ENCODE results near the gene SLC25A33. TPM values are rescaled to one million over a fixed set of nuclear protein-coding genes. Genes with fewer than 3 reads are reported as not detected.
A peak's percentile ranks its signal among the peaks of the same experiment; 100 is the strongest.

SLC25A33 gene
- polyA plus RNA-seq, 1 donor from 2014 or later: 19.1 TPM

- Histone ChIP-seq H4K20me1 (ENCODE audit: insufficient read depth) (no peaks in the 10 kb centered on the region), H3K27ac (ENCODE audit: low read length) (peak overlapping the region; percentile 65), H3K36me3 (ENCODE audit: insufficient read depth, low read length) (no peaks in the 10 kb centered on the region), H2AFZ (ENCODE audit: low read depth, low read length) (peak overlapping the region; percentile 65), H3K4me3 (ENCODE audit: low read length) (peak overlapping the region; percentile 97), H3K27me3 (ENCODE audit: insufficient read depth, low read depth, low read length) (no peaks in the 10 kb centered on the region), H3K9ac (ENCODE audit: low read length) (peak overlapping the region; percentile 81), H3K9me3 (ENCODE audit: low read length) (no peaks in the 10 kb centered on the region), H3K9me2 (ENCODE audit: insufficient read depth, low read length) (no peaks in the 10 kb centered on the region), H3K79me2 (replicated peaks; ENCODE audit: insufficient read depth, low read length) (peaks cover 29% of the 10 kb centered on the region), H3K4me2 (ENCODE audit: low read length) (peak overlapping the region; percentile 82), H3F3A (ENCODE audit: insufficient read depth, low read length, poor library complexity, severe bottlenecking) (no peaks in the 10 kb centered on the region)
- peak; percentile 59 for TF ChIP-seq MXI1 (conservative IDR thresholded peaks at IDR 0.05; ENCODE audit: poor library complexity, severe bottlenecking)
- TF ChIP-seq CTCF (IDR thresholded peaks at IDR 0.05; ENCODE audit: poor library complexity, severe bottlenecking): peak; percentile 10
- TF ChIP-seq POLR2AphosphoS5 (IDR thresholded peaks at IDR 0.05): no peak
Observed at GRCh38 chr1:9539829-9540550, 725 bp downstream of the SLC25A33 start.

- TF ChIP-seq CTCF (IDR thresholded peaks at IDR 0.05; ENCODE audit: poor library complexity, severe bottlenecking) (no peak), EP300 (conservative IDR thresholded peaks at IDR 0.05; ENCODE audit: poor library complexity, severe bottlenecking) (no peak), SMC3 (conservative IDR thresholded peaks at IDR 0.05; ENCODE audit: poor library complexity) (no peak)
- H3K79me2 ChIP-seq (replicated peaks; ENCODE audit: insufficient read depth, low read length): peaks cover 29% of the 10 kb centered on the region
- H3K27ac ChIP-seq (ENCODE audit: low read length): no peak overlapping the region
Observed at GRCh38 chr1:9542430-9542829, 3.2 kb downstream of the SLC25A33 start.

GRCh38 chr1:9544926-9545325 is 5.7 kb downstream of the SLC25A33 start:
- Histone ChIP-seq H3K9ac (ENCODE audit: low read length) (no peak overlapping the region), H3K36me3 (ENCODE audit: insufficient read depth, low read length) (no peaks in the 10 kb centered on the region), H3K9me3 (ENCODE audit: low read length) (no peaks in the 10 kb centered on the region), H3K4me3 (ENCODE audit: low read length) (no peak overlapping the region), H3K9me2 (ENCODE audit: insufficient read depth, low read length) (no peaks in the 10 kb centered on the region), H2AFZ (ENCODE audit: low read depth, low read length) (no peak overlapping the region), H4K20me1 (ENCODE audit: insufficient read depth) (no peaks in the 10 kb centered on the region), H3K4me2 (ENCODE audit: low read length) (no peak overlapping the region), H3K79me2 (replicated peaks; ENCODE audit: insufficient read depth, low read length) (peaks cover 29% of the 10 kb centered on the region), H3F3A (ENCODE audit: insufficient read depth, low read length, poor library complexity, severe bottlenecking) (no peaks in the 10 kb centered on the region), H3K27ac (ENCODE audit: low read length) (no peak overlapping the region), H3K27me3 (ENCODE audit: insufficient read depth, low read depth, low read length) (no peaks in the 10 kb centered on the region)
- no peak for TF ChIP-seq RAD21 (conservative IDR thresholded peaks at IDR 0.05)
- TF ChIP-seq REST (IDR thresholded peaks at IDR 0.05; ENCODE audit: borderline replicate concordance): no peak
- no peak for TF ChIP-seq EP300 (conservative IDR thresholded peaks at IDR 0.05; ENCODE audit: poor library complexity, severe bottlenecking)
- TF ChIP-seq MXI1 (conservative IDR thresholded peaks at IDR 0.05; ENCODE audit: poor library complexity, severe bottlenecking): no peak
- TF ChIP-seq POLR2AphosphoS5 (IDR thresholded peaks at IDR 0.05): no peak
- no peak for TF ChIP-seq TAF1 (IDR thresholded peaks at IDR 0.05; ENCODE audit: low read depth)
- TF ChIP-seq CTCF (IDR thresholded peaks at IDR 0.05; ENCODE audit: poor library complexity, severe bottlenecking): no peak
- no peak for TF ChIP-seq SMC3 (conservative IDR thresholded peaks at IDR 0.05; ENCODE audit: poor library complexity)
- TF ChIP-seq EZH2 (IDR thresholded peaks at IDR 0.05; ENCODE audit: borderline replicate concordance, insufficient read depth, low read length, poor library complexity, severe bottlenecking): no peak

More at GRCh38 chr1:9542430-9542829, 3.2 kb downstream of the SLC25A33 start:
- no peaks in the 10 kb centered on the region for H3K27me3 ChIP-seq (ENCODE audit: insufficient read depth, low read depth, low read length)
- no peaks in the 10 kb centered on the region for H3K9me3 ChIP-seq (ENCODE audit: low read length)
- no peak overlapping the region for H3K4me2 ChIP-seq (ENCODE audit: low read length)
- no peak overlapping the region for H2AFZ ChIP-seq (ENCODE audit: low read depth, low read length)
- H3K36me3 ChIP-seq (ENCODE audit: insufficient read depth, low read length): no peaks in the 10 kb centered on the region
- H4K20me1 ChIP-seq (ENCODE audit: insufficient read depth): no peaks in the 10 kb centered on the region
- H3K9me2 ChIP-seq (ENCODE audit: insufficient read depth, low read length): no peaks in the 10 kb centered on the region
- no peak overlapping the region for H3K4me3 ChIP-seq (ENCODE audit: low read length)
- H3F3A ChIP-seq (ENCODE audit: insufficient read depth, low read length, poor library complexity, severe bottlenecking): no peaks in the 10 kb centered on the region
- H3K9ac ChIP-seq (ENCODE audit: low read length): no peak overlapping the region

All from neural cell (in vitro differentiated cells).